HG03108 (cell line): Measurements from ENCODE around the gene RBM12.
A peak's percentile ranks its signal among the peaks of the same experiment; 100 is the strongest.
"Not testable (repeated sequence)": the region's sequence is repeated elsewhere in the genome, so short reads cannot be mapped to it uniquely, and the experiment has no call there.

ENCODE experiments used
- ATAC-seq: cut with Tn5 transposase; IDR thresholded peaks from one replicate; pipeline ENCODE4 v1.9.1; 2021; ENCODE audit warnings: moderate library complexity; ENCODE audit not compliant: unreplicated experiment

The RBM12 gene

DNA sequence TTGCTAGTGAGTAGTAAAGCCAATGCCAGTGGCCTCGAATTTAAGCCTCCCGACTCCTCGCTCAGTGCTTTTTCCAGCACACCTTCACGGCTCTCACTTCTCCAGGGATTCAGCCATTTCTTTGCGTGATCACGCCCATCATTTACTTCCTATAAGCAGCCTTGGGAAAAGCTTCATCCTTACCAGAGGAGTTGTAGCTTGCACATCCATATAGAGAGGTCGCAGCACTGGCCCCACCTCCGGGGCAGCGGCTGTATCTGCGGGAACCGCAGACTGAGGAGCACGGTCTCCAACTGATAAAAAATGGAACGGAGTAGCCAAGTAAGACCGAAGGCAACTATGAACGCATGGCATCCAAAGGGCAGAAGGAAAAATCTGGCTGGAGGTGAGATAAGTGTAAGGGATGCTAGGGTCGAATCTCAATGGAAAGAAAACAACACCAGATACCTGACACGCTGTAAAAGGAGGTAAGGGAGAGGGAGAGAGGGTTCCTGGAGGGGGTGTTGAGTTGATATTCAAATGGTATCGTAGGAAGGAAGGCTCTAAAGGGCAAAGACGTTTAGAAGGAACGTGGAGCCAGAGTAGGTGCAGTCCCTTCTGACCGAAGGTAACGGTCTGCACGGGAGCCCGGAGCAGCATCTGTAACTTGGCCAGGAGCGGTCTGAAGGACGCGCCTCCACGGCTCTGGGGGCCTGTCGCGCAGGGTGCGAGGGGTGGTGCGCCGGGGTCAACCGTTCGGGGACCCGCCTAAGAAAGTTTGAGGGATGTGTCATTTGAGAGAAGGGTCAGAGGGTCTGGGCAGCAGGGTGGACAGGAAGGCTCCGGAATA is 33.8 kb upstream of the RBM12 start:
- no peak for ATAC-seq

DNA sequence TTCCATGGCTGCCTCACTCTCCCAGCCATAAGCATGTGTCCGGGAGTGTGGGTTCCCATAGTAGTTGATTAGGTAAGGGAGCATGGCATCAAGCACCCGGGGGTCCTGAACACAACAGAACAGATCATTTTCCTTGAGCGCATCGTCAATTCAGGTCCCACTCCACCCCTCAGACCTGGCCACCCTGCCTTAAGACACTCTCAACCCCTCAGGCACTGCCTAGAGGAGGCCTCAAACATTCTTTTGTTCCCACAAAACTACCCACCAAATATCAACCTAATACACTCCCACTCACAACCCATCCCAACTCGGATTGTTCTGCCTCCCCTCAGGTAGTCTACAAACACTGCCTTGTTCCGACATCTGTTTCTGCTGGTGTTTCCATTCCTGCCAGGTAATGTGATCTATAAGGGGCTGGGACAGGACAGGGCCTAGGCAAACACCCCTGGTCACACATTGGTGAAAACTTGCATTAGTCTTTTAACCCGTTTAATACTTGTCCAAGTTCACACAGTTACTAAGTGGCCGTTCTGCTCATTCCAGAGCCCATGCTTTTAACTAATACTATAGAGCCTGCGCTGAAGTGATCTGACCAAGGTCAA is 33.1 kb upstream of the RBM12 start:
- ATAC-seq, result no peak

DNA sequence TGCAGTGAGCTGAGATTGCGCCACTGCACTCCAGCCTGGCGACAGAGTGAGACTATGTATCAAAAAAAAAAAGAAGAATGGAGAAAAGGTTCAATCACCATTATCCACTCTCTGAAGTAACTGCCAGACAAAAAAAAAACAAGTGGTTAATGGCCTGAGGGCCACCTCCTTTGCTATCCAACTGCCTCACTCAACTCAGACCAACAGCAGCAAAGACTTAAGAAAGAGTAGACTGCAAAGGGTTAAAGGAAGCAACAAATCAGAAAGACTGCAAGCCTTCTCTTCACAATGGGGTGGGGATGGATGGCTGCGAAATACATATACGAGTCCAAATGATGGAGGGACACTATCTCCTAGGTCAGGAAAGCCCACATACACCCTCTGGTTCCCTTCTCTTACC is 31.3 kb upstream of the RBM12 start:
- no peak for ATAC-seq

DNA sequence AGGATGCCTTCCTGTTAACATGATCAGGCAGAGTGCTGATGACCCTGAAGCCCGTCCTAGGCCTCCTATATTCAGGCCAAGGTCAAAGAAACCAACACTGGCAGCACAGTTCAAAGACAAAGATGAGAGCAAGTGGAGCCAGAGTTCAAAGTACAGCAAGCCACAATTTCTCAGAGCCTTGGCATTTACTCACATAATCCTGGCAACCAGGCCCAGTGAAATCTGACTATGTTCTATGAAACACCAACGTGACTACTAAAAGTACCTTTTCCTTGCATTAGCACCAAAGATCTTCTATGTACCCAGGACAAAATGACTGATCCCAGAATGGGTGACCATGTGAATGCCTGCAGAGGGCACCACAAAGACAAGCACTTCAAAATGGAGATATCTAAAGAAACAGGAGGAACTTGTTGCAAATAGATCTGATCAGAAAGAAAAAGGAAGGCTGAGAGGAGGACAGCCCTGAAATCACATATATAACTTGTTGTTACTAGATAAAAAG is 30.6 kb upstream of the RBM12 start:
- ATAC-seq, result no peak

DNA sequence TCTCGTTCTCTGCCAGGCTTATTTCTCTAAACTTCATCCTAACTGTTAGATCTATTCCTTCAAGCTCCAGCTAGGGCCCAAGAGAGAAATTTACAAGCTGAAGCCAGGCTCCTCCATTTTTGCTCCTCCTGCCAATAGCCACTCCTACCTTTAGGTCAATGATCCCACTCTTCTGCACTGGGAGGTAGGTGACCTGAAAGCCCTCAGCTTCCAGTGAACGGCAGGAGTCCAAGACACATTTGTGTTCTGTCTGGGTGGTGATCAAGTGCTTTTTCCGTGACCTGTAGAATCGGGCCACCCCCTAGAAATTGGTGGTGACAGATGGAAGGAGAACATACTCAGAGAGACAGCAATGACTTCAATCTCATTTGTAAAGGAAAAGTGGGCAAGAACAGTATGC is 25.6 kb upstream of the RBM12 start:
- ATAC-seq, result no peak

DNA sequence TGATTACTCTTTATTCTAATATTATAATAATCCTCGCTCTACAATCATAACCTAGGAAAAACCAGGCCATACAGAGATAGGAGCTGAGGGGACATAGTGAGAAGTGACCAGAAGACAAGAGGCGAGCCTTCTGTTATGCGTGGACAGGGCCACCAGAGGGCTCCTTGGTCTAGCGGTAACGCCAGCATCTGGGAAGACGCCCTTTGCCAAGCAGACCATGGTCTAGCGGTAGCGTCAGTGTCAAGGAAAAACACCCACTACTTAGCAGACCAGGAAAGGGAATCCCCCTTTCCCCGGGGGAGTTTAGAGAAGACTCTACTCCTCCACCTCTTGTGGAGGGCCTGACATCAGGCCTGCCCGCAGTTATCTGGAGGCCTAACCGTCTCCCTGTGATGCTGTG is 22.2 kb upstream of the RBM12 start:
- ATAC-seq, result not testable (repeated sequence)

DNA sequence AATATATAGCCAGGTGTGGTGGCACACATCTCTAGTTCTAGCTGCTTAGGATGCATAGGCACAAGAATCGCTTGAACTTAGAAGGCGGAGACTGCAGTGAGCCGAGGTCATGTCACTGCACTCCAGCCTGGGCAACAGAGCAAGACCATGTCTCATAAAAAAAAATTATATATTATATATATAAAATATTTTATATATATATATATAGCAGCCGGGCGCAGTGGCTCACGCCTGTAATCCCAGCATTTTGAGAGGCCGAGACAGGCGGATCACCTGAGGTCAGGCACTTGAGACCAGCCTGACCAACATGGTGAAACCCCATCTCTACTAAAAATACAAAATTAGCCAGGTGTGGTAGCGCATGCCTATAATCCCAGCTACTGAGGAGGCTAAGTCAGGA is 20.7 kb upstream of the RBM12 start:
- not testable (repeated sequence) for ATAC-seq

DNA sequence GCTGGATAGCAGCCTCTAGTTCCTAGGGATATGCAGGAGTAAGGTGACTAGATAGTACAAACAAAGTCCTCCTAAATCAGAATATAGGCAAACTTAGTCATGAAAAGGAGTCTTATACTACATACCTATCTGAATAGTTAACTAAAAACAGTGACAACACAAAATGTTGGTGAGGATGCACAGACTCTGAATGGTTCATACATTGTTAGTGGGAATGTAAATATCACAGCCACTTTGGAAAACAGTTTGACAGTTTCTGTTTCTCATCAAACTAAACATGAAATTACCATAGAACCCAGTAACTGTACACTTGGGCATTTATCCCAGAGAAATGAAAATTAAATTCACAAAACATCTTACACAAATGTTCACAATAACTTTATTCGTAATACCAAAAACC is 17.3 kb upstream of the RBM12 start:
- no peak for ATAC-seq

DNA sequence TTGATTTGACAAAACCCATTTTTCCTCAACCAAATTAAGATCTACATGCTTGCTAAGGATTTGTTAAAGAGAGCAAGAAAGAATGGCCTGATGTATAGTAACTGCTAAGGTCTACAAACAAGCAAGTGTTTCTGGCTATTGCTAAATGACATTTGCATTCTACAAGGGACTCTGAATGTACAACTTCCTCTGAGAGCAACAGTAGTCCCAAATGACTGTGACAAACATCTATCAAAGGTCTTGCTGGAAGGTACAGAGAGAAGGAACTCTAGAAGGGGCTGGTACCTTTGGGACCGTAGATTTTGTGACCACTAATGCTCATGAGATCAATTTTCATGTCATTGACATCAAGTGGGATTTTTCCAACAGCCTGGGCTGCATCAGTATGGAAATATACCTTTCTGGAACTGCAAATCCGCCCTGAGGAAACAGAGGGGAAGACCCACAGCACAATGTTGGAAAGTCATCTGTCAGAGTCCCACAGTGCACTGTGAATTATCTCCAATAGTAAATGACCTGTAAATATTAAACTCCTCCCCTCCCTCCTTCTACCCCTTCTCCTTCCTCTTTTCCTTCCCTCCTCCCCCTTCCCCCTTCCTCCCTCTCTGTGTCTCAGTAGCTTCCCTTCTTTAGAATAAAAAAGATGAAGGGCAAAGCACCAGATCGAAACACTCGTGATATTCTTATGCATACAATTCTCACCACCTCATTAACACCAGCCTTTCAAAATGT is 15.9 kb upstream of the RBM12 start:
- ATAC-seq, result no peak

DNA sequence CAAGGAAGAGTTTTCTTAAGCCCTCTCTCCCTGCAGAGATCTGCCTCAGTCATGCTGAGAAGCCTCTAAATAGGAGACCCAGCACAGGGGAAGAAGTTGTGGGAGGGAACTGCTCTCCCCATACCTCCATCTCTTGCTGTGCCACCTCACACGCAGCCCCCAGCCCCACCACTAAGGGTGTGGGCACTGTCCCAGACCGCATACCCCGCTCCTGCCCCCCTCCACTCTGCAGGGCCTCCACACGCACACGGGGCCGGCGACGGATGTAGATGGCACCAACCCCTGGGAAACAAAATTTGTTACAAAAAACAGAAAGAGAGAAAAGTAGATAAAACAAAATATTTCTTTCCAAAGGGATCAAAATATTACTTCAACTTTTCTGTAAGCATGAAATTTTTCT is 10.2 kb upstream of the RBM12 start:
- ATAC-seq, result no peak

DNA sequence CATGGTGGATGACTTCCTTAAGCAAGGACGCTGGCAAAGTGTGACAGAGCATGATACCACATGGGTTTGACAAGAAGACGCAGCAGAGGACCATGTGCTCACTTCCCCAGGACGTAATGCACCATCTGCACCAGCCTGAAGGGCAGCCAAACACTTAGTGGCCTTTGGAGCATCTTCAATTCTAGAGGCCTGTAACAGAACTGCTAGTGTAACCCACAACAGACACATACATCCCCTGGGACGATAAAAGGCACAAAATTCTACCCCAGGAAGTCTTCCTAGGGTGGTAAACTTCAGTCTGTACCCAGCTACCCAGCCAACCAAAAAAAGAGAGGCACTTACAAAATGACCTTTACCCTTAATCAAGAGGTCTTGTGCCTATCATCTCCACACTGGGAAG is 9.2 kb upstream of the RBM12 start:
- ATAC-seq, result no peak

DNA sequence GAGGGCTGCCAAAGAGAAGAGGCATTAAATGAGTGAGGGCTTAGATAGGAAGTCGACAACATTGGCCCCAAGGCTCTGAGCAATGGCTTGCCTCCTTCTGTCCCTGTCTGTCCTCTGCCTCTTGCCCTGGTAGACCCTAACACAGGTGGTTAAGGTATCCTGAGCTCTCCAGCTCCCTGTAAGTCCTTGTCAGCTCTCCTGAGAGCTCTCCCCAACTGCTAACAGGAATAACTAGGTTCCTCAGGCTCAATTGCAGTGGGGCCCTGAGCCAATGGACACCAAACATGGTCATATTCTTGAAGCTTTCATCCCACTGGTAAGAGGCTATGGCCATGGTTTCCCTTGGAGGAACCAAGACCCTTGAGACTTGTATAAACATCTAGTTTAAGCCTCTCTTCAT is 5.0 kb upstream of the RBM12 start:
- ATAC-seq, result no peak

DNA sequence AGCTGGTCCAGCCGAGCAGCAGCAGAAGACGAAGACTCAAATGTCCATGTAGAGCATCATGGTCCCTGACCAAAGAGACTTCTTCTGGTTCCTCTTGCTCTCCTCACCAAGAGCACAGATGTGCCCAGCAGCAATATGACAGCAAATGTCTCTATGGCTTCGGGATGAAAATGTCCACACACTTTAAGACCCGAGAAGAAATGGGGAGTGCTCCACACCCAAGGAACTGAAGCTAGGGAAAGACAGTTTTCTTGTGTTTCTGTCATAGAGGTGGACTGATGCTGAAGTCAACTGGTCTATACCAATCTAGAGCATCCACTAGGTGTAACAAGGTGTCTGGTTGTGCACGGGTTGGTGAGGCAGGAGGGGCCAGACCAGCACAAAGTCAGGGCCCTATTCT is 4.5 kb upstream of the RBM12 start:
- no peak for ATAC-seq

DNA sequence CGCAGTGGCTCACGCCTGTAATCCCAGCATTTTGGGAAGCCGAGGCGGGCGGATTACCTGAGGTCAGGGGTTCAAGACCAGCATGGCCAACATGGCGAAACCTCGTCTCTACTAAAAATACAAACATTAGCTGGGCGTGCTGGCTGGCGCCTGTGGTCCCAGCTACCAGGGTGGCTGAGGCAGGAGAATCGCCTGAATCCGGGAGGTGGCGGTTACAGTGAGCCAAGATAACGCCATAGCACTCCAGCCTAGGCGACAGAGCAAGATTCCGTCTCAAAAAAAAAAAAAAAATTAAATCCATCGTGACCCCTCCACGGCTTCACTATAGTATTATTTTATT is 1.2 kb upstream of the RBM12 start:
- ATAC-seq, result no peak

DNA sequence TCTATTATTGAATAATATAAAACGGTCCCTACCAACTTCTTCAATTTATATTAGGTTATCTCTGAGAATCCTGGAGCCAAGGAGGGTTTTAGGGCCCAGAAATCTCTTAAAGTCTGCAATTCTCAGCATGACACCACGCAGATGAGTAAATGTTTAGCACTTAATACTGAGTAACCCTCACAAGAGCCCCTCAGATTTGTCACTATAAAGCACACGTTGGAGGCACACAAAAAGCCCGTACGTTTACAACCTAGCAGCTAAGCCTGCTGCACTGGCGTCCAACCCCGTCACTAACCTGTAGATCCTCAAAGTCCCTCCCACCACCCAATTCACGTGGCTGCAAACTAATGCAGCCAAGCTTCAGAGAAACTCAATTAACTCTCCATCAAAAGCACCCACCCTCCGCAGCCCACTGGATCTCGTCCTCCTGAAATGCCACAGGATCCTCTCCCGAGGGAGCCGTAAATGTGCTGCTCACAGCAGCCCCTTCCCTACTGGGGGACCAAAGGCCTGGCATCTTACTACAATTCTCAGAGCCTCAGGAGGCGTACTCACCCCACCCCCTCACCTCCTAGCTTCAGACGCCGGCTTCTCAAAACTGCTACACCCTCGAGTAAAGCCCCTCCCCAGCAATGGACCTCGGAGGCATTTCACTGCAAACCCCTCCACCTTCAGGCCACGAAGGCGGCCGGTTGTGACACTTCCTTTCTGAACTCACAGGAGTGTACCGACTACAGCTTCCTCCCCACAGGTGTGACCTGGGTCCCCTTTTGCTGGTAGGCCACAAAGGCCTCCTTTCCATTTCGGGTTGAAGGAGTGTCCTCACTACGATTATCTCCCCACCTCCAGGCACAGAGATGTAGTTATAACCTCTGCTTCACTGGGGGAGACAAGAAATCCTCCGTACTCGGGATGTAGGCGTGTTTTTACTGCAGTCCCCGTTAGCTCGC is 909 bp downstream of the RBM12 start:
- peak; percentile 23 for ATAC-seq

DNA sequence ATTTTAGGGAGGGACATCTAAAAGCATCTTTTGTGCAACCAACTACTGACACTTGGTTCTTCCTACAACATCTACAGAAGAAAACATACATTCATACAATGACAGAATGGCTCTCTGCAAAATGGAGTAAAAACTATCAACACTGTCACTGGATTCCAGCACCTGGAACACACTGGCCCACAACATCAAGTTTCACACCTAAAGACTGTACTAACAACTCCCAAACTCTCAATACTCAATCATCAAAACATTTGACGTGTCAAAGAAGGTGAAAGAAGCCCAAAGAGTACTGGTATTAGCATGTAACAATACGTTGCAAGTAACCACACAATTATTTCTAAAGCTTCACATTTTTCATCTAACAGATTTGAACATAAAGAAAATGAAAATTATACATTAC is 2.1 kb downstream of the RBM12 start:
- no peak for ATAC-seq

DNA sequence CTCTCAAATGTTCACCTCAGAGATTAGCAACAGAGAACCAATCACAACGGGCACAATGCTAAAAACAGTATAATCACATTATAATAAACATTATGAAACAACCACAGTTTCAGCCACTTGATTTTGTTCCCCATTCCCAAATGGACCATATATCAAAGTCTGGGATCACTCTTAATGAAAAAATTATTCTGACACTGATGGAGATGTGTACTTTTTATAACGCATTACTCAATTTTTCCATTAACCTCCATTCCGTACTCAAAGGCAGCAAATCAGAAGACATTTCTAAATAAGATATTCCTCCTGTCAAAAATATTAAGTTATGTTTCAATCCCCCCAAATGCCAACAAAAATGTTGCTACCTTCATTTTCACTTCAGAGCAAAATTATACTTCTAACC is 2.8 kb downstream of the RBM12 start:
- no peak for ATAC-seq

DNA sequence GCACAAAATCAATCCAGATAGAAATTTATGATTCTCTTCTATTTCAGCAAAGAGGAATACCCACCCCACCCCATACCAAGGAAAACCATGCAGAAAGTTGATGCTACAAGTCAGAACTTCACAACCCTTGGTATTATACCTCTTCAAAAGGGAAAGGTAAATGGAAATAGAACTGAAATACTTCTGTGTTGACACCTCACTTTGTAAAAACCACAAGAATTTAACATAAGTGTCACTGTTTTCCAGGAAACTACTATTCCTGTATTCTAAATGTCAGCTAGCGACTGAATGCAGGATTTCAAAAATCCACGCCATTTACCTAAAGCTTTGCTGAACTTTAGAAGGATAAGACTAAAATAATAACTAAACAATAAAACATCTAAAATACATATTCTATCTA is 3.6 kb downstream of the RBM12 start:
- no peak for ATAC-seq

DNA sequence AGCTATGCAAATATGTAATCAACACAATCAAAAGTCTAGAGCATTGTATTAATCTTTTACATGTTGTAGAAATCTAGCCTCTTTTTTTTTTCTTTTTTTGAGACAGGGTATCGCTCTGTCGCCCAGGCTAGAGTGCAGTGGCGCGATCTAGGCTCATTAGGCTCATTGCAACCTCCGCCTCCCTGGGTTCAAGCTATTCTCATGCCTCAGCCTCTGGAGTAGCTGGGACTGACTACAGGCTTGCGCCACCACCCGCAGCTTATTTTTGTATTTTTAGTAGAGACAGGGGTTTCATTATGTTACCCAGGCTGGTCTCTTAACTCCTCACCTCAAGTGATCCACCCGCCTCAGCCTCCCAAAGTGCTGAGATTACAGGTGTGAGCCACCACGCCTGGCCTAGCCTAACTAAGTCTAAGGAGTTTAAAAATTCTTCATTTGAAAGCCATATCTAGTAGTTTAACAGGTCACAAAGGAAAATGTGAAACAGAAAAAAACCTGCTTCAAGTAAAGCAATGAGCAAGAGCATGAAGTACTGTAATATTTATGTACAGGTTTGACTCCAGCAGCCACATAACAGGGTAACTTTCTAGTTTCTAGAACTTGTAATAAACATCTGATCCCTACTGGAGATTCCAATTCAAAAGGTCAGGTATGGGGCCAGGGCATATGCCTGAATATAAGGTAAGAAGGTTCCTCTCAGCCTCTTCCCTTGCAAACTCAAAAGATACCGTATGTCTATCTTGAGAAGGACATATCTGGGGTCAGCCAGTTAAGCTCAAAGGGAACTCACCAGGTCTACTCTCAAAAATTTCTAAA is 4.4 kb downstream of the RBM12 start:
- ATAC-seq, result no peak

DNA sequence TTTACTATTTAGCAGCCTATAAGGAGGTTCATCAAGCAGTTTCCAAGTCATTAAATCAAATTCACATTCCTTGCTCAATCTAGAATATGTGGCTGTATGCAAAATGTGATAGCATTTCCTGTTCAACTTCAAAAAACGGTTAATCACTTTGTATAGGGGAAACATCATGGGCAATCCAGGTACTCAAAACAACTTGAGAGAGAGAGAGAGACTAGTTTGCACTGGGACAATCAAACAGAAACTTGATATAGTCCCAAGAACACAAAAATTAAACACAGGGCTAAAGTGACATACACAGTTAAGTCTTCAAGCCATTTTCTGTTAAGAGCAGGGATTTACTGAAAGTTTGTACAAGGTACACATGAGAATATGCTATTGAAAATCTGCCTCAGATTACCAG is 7.4 kb downstream of the RBM12 start:
- no peak for ATAC-seq
